SK-N-SH (cell line): ENCODE measurements around the gene FSHR. TPM values are rescaled to one million over a fixed set of nuclear protein-coding genes. Genes with fewer than 3 reads are reported as not detected.

Experiments
- CTCF ChIA-PET: fragments of 300-600, 350-600 bp; formaldehyde crosslinking; extraction: SDS; loops from one replicate; lab custom pipeline; 2021; lab: Yijun Ruan, JAX
- POLR2A ChIA-PET: fragments of 350-600 bp; sonication (Branson Sonifier 250); formaldehyde crosslinking; extraction: SDS; loops from one replicate; lab custom pipeline; 2020; ENCODE audit warnings: antibody characterized with exemption, inconsistent platforms; lab: Yijun Ruan, JAX
- DNase-seq: peaks from one replicate; pipeline ENCODE4 v3.0.0; 2012
- H2AFZ ChIP-seq: fragments of 200-600 bp; sonication (generic); 2 replicates; pipeline ENCODE4 v1.8.1; 2016; ENCODE audit warnings: antibody characterized with exemption, mild to moderate bottlenecking, low read depth
- H3F3A ChIP-seq: fragments of 200-600 bp; sonication (generic); replicated peaks from 2 replicates; pipeline ENCODE3; 2016; ENCODE audit warnings: antibody characterized with exemption, mild to moderate bottlenecking; ENCODE audit not compliant: insufficient read depth
- H3K27ac ChIP-seq, 2 experiments: fragments of 200-500 bp in 1 of 2; fragments of 200-600 bp in 1 of 2; sonication (Bioruptor generic) in 1 of 2; sonication (generic), shearing (Covaris generic) in 1 of 2; 2 replicates each; pipeline versions ENCODE4 v1.5.1 to v1.6.1; 2014 to 2016; ENCODE audit warnings: low read depth in 2 of 2, inconsistent platforms in 1 of 2, low read length in 1 of 2, mild to moderate bottlenecking in 1 of 2, mixed read lengths in 1 of 2
- H3K27me3 ChIP-seq: fragments of 200-600 bp; sonication (generic), shearing (Covaris generic); 2 replicates; pipeline ENCODE4 v1.6.1; 2016; ENCODE audit warnings: mixed run types; ENCODE audit not compliant: insufficient read depth
- H3K36me3 ChIP-seq, 2 experiments: fragments of 200-500 bp in 1 of 2; fragments of 200-600 bp in 1 of 2; sonication (Bioruptor generic) in 1 of 2; sonication (generic) in 1 of 2; replicated peaks in 1 of 2; 2 replicates each; pipeline versions ENCODE3 to v1.5.1; 2014 to 2016; ENCODE audit warnings: low read length in 1 of 2, mild to moderate bottlenecking in 1 of 2; ENCODE audit not compliant: insufficient read depth in 2 of 2, control insufficient read depth in 1 of 2
- H3K4me1 ChIP-seq, 2 experiments: fragments of 200-500 bp in 1 of 2; fragments of 200-600 bp in 1 of 2; sonication (Bioruptor generic) in 1 of 2; sonication (generic), shearing (Covaris generic) in 1 of 2; 2 replicates each; pipeline versions ENCODE4 v1.5.1 to v1.6.1; 2014 to 2016; ENCODE audit warnings: low read depth in 1 of 2, low read length in 1 of 2, mixed run types in 1 of 2; ENCODE audit not compliant: insufficient read depth in 2 of 2, control insufficient read depth in 1 of 2
- H3K4me2 ChIP-seq: fragments of 200-600 bp; sonication (generic), shearing (Covaris generic); 2 replicates; pipeline ENCODE4 v1.6.1; 2017; ENCODE audit warnings: mixed run types
- H3K4me3 ChIP-seq, 2 experiments: fragments of 200-500 bp in 1 of 2; fragments of 200-600 bp in 1 of 2; sonication (Bioruptor generic) in 1 of 2; sonication (generic), shearing (Covaris generic) in 1 of 2; 2 replicates each; pipeline versions ENCODE4 v1.5.1 to v1.8.1; 2014 to 2016; ENCODE audit warnings: low read depth in 2 of 2, inconsistent platforms in 1 of 2, low read length in 1 of 2, mild to moderate bottlenecking in 1 of 2, mixed read lengths in 1 of 2, moderate library complexity in 1 of 2
- H3K79me2 ChIP-seq: fragments of 200-600 bp; sonication (generic); 2 replicates; pipeline ENCODE4 v1.8.1; 2017; ENCODE audit warnings: mild to moderate bottlenecking; ENCODE audit not compliant: insufficient read depth
- H3K9ac ChIP-seq: fragments of 200-600 bp; sonication (generic); 2 replicates; pipeline ENCODE4 v1.6.1; 2017; ENCODE audit warnings: mixed run types
- H3K9me2 ChIP-seq: fragments of 200-600 bp; sonication (generic); 2 replicates; pipeline ENCODE4 v1.6.1; 2017; ENCODE audit warnings: mixed run types
- H3K9me3 ChIP-seq: fragments of 200-600 bp; sonication (generic); 2 replicates; pipeline ENCODE4 v1.6.1; 2017; ENCODE audit warnings: mixed run types, mild to moderate bottlenecking, moderate library complexity
- H4K20me1 ChIP-seq: fragments of 200-600 bp; sonication (generic); 2 replicates; pipeline ENCODE4 v1.6.1; 2017; ENCODE audit warnings: mild to moderate bottlenecking, mixed run types; ENCODE audit not compliant: insufficient read depth
- CTCF ChIP-seq: fragments of 200-600 bp; sonication (generic); IDR thresholded peaks from 2 replicates; pipeline ENCODE4 v1.6.1; 2017; ENCODE audit warnings: antibody characterized with exemption, mild to moderate bottlenecking, moderate library complexity
- GABPA ChIP-seq: IDR thresholded peaks from 2 replicates; pipeline ENCODE4 v1.4.0; 2012; ENCODE audit warnings: low read depth, mild to moderate bottlenecking
- IRF3 ChIP-seq: fragments of 150-350 bp; IDR thresholded peaks from 2 replicates; pipeline ENCODE4 v1.6.1; 2016; ENCODE audit warnings: mild to moderate bottlenecking, low read depth, low read length
- JUND ChIP-seq: IDR thresholded peaks from 2 replicates; pipeline ENCODE4 v1.4.0; 2012
- MAX ChIP-seq: IDR thresholded peaks from 2 replicates; pipeline ENCODE4 v1.4.0; 2012; ENCODE audit warnings: low read depth
- MXI1 ChIP-seq: IDR thresholded peaks from 2 replicates; pipeline ENCODE4 v1.6.1; 2012; ENCODE audit warnings: mild to moderate bottlenecking, low read depth, low read length, improper control_type of control experiment
- NFIC ChIP-seq: IDR thresholded peaks from 2 replicates; pipeline ENCODE4 v1.4.0; 2012; ENCODE audit warnings: borderline replicate concordance
- PBX3 ChIP-seq: IDR thresholded peaks from 2 replicates; pipeline ENCODE4; 2012
- RAD21 ChIP-seq: IDR thresholded peaks from 2 replicates; pipeline ENCODE4 v1.6.1; 2012; ENCODE audit warnings: mild to moderate bottlenecking, low read length
- RXRA ChIP-seq: IDR thresholded peaks from 2 replicates; pipeline ENCODE4 v1.4.0; 2012; ENCODE audit warnings: low read depth, mild to moderate bottlenecking, borderline replicate concordance
- SMC3 ChIP-seq: IDR thresholded peaks from 2 replicates; pipeline ENCODE4 v1.6.1; 2012; ENCODE audit warnings: low read depth, low read length, improper control_type of control experiment
- TAF1 ChIP-seq: IDR thresholded peaks from 2 replicates; pipeline ENCODE4 v1.6.1; 2012; ENCODE audit warnings: low read depth, mild to moderate bottlenecking, low read length, moderate library complexity, borderline replicate concordance
- USF1 ChIP-seq: IDR thresholded peaks from 2 replicates; pipeline ENCODE4 v1.4.0; 2012; ENCODE audit warnings: low read depth, borderline replicate concordance
- ZBTB33 ChIP-seq: IDR thresholded peaks from 2 replicates; pipeline ENCODE4 v1.4.0; 2012; ENCODE audit warnings: low read depth, borderline replicate concordance
- WGBS: methylation state at CpG from one replicate; pipeline ENCODE4 v1.1.6; 2017; ENCODE audit warnings: low lambda C conversion rate; 5-methylcytosine and 5-hydroxymethylcytosine counted together
- polyA plus RNA-seq, 3 experiments: library from polyadenylated mRNA; depleted of rRNA; stranded (reverse); fragments of >200 nt; gene quantifications; 2 replicates each; pipeline ENCODE4 v1.2.3, GENCODE V29; 2012

Gene FSHR
- polyA plus RNA-seq, 1 of the 3 experiments (the other 2 are of a cell fraction): not detected

GRCh38 chr2:48946449-48947048 is 207.8 kb downstream of the FSHR start:
- Histone ChIP-seq H3F3A (no peaks in the 10 kb centered on the region), H3K4me2 (no peak overlapping the region), H3K4me1 (no peaks in the 10 kb centered on the region; a peak in 1 of 4 replicates), H3K79me2 (no peaks in the 10 kb centered on the region), H3K36me3 (no peaks in the 10 kb centered on the region), H3K9me3 (no peaks in the 10 kb centered on the region), H3K27me3 (no peaks in the 10 kb centered on the region), H3K9ac (no peak overlapping the region), H3K4me3 (no peak overlapping the region; a peak in 1 of 4 replicates), H3K9me2 (no peaks in the 10 kb centered on the region), H4K20me1 (no peaks in the 10 kb centered on the region), H2AFZ (no peak overlapping the region), H3K27ac (no peak overlapping the region)
- ChIA-PET POLR2A (no interaction called here), CTCF (interaction anchor here (0.6 to 3.2 kb wide), 28 partner anchors 10 to 1547 kb away, joined by 3 to 20 read pairs (median 4); no protein-coding TSS in a partner anchor)
- DNase-seq: peak; percentile 60
- TF ChIP-seq MXI1 (no peak), TAF1 (no peak), JUND (no peak), IRF3 (no peak), SMC3 (peak; percentile 80), MAX (no peak), RAD21 (peak; percentile 97), CTCF (peak; percentile 89), RXRA (no peak), NFIC (peak; percentile 88), PBX3 (no peak), ZBTB33 (no peak), GABPA (no peak), USF1 (no peak)
- 39% methylated on average over 2 of the region's 2 CpGs for WGBS
